ENCODE measurements around the gene FAM241B.

Gene FAM241B

GRCh38 chr10:69634759-69635425 is 4.8 kb downstream of the FAM241B start:
- Histone ChIP-seq H3K4me3 (replicated peaks; ENCODE audit: insufficient read depth, low read length) (no peak overlapping the region), H3K27me3 (ENCODE audit: insufficient read depth, poor library complexity, severe bottlenecking) (peaks cover 7% of the 10 kb centered on the region), H3K27ac (replicated peaks) (no peak overlapping the region)
- DNase-seq (ENCODE audit: low read depth in 1 of 2, low spot score in 1 of 2), result no peak
- no peak for TF ChIP-seq GABPA (IDR thresholded peaks at IDR 0.05; ENCODE audit: low read depth)
- TF ChIP-seq, protein P1, sequence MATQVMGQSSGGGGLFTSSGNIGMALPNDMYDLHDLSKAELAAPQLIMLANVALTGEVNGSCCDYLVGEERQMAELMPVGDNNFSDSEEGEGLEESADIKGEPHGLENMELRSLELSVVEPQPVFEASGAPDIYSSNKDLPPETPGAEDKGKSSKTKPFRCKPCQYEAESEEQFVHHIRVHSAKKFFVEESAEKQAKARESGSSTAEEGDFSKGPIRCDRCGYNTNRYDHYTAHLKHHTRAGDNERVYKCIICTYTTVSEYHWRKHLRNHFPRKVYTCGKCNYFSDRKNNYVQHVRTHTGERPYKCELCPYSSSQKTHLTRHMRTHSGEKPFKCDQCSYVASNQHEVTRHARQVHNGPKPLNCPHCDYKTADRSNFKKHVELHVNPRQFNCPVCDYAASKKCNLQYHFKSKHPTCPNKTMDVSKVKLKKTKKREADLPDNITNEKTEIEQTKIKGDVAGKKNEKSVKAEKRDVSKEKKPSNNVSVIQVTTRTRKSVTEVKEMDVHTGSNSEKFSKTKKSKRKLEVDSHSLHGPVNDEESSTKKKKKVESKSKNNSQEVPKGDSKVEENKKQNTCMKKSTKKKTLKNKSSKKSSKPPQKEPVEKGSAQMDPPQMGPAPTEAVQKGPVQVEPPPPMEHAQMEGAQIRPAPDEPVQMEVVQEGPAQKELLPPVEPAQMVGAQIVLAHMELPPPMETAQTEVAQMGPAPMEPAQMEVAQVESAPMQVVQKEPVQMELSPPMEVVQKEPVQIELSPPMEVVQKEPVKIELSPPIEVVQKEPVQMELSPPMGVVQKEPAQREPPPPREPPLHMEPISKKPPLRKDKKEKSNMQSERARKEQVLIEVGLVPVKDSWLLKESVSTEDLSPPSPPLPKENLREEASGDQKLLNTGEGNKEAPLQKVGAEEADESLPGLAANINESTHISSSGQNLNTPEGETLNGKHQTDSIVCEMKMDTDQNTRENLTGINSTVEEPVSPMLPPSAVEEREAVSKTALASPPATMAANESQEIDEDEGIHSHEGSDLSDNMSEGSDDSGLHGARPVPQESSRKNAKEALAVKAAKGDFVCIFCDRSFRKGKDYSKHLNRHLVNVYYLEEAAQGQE (IDR thresholded peaks at IDR 0.05; ENCODE audit: insufficient replicate concordance, low read depth), result no peak
- TF ChIP-seq CTCF (IDR thresholded peaks at IDR 0.05; ENCODE audit: insufficient read depth, low read length), result no peak
- no peak for TF ChIP-seq POLR2AphosphoS5 (IDR thresholded peaks at IDR 0.05; ENCODE audit: low read depth)
- no peak for TF ChIP-seq SPI1 (IDR thresholded peaks at IDR 0.05; ENCODE audit: borderline replicate concordance, low read depth)

- no peak for TF ChIP-seq POLR2AphosphoS5 (IDR thresholded peaks at IDR 0.05; ENCODE audit: low read depth)
- no peak for TF ChIP-seq GABPA (IDR thresholded peaks at IDR 0.05; ENCODE audit: low read depth)
- TF ChIP-seq, protein P1 (IDR thresholded peaks at IDR 0.05; ENCODE audit: insufficient replicate concordance, low read depth), result no peak
Measured at GRCh38 chr10:69635428-69636272, 5.6 kb downstream of the FAM241B start.

GRCh38 chr10:69636273-69636575 is 6.2 kb downstream of the FAM241B start:
- Histone ChIP-seq H3K27ac (replicated peaks) (no peak overlapping the region), H3K4me3 (replicated peaks; ENCODE audit: insufficient read depth, low read length) (no peak overlapping the region), H3K27me3 (ENCODE audit: insufficient read depth, poor library complexity, severe bottlenecking) (no peaks in the 10 kb centered on the region)
- TF ChIP-seq POLR2AphosphoS5 (IDR thresholded peaks at IDR 0.05; ENCODE audit: low read depth), result no peak
- TF ChIP-seq, protein P1 (IDR thresholded peaks at IDR 0.05; ENCODE audit: insufficient replicate concordance, low read depth), result no peak
- TF ChIP-seq CTCF (IDR thresholded peaks at IDR 0.05; ENCODE audit: insufficient read depth, low read length), result no peak
- TF ChIP-seq GABPA (IDR thresholded peaks at IDR 0.05; ENCODE audit: low read depth), result no peak
- TF ChIP-seq SPI1 (IDR thresholded peaks at IDR 0.05; ENCODE audit: borderline replicate concordance, low read depth), result no peak
- DNase-seq (ENCODE audit: low read depth in 1 of 2, low spot score in 1 of 2), result no peak

More at GRCh38 chr10:69635428-69636272, 5.6 kb downstream of the FAM241B start:
- DNase-seq (ENCODE audit: low read depth in 1 of 2, low spot score in 1 of 2), result no peak
- Histone ChIP-seq H3K4me3 (replicated peaks; ENCODE audit: insufficient read depth, low read length) (no peak overlapping the region), H3K27me3 (ENCODE audit: insufficient read depth, poor library complexity, severe bottlenecking) (peaks cover 4% of the 10 kb centered on the region), H3K27ac (replicated peaks) (no peak overlapping the region)
